ENCODE results near the gene MDGA2. TPM values are rescaled to one million over a fixed set of nuclear protein-coding genes. Genes with fewer than 3 reads are reported as not detected.

The MDGA2 gene
- total RNA-seq, 2 donors from 2014 or later = 0.82 to 8.8 TPM

DNA sequence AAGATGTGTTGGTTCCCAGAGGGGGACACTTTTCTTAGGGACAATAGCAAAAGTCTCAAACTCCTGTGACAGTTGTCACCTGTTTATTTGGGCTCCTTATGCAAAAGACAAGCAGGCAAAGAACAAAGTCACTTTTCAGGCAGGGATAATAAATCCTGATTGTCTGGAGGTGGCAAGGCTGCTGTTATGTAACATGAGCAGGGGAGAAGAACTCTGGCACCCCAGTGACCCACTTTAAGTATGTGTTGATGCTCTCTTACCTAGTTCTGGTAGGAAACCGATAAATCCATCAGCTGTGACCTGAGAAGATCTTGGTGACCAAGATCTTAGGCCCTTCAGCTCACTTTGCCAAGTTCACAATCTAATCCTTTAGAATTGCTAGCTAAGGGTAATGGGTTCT, 17.4 kb downstream of the MDGA2 start:
- TF ChIP-seq CTCF (conservative IDR thresholded peaks at IDR 0.05) = no peak
- no peak overlapping the region for H3K4me3 Mint-ChIP-seq
- no peak for DNase-seq
- no peaks in the 10 kb centered on the region for H3K27me3 ChIP-seq (ENCODE audit: control insufficient read depth, insufficient read depth, low read length, poor library complexity, severe bottlenecking)
- no peaks in the 10 kb centered on the region for H3K36me3 ChIP-seq (ENCODE audit: control insufficient read depth, insufficient read depth, low read length)
- H3K4me1 ChIP-seq (ENCODE audit: control insufficient read depth, insufficient read depth, low read length) = no peaks in the 10 kb centered on the region
- 85 to 88% methylated on average over 1 of the region's 1 CpG for WGBS, 2 experiments (ENCODE audit: insufficient coverage in 1 of 2, insufficient read length in 1 of 2)
- no peaks in the 10 kb centered on the region for H3K36me3 Mint-ChIP-seq (ENCODE audit: low read depth)
- H3K9me3 ChIP-seq (ENCODE audit: control insufficient read depth, low read length) = no peaks in the 10 kb centered on the region
- H3K9me3 Mint-ChIP-seq = no peaks in the 10 kb centered on the region
- peaks cover 15% of the 10 kb centered on the region for H3K27me3 Mint-ChIP-seq (ENCODE audit: insufficient read depth)
- no peak overlapping the region for H3K27ac ChIP-seq (ENCODE audit: low read depth, low read length)
- no peak overlapping the region for H3K27ac Mint-ChIP-seq
- no peak overlapping the region for H3K9ac ChIP-seq (ENCODE audit: extremely low read depth, low read length, poor library complexity, severe bottlenecking)
- no peak overlapping the region for H3K4me3 ChIP-seq (ENCODE audit: low read length)
- no peaks in the 10 kb centered on the region for H3K4me1 Mint-ChIP-seq

GRCh38 chr14:47657143-47657542, 18.3 kb downstream of the MDGA2 start:
- H3K36me3 Mint-ChIP-seq (ENCODE audit: low read depth) = no peaks in the 10 kb centered on the region
- Histone ChIP-seq H3K9ac (ENCODE audit: extremely low read depth, low read length, poor library complexity, severe bottlenecking) (no peak overlapping the region), H3K9me3 (ENCODE audit: control insufficient read depth, low read length) (no peaks in the 10 kb centered on the region), H3K4me1 (ENCODE audit: control insufficient read depth, insufficient read depth, low read length) (no peaks in the 10 kb centered on the region), H3K27ac (ENCODE audit: low read depth, low read length) (no peak overlapping the region), H3K27me3 (ENCODE audit: control insufficient read depth, insufficient read depth, low read length, poor library complexity, severe bottlenecking) (no peaks in the 10 kb centered on the region), H3K4me3 (ENCODE audit: low read length) (no peak overlapping the region), H3K36me3 (ENCODE audit: control insufficient read depth, insufficient read depth, low read length) (no peaks in the 10 kb centered on the region)
- H3K4me1 Mint-ChIP-seq = no peaks in the 10 kb centered on the region
- H3K27ac Mint-ChIP-seq = no peak overlapping the region
- TF ChIP-seq CTCF (conservative IDR thresholded peaks at IDR 0.05) = no peak
- H3K27me3 Mint-ChIP-seq (ENCODE audit: insufficient read depth) = peaks cover 15% of the 10 kb centered on the region
- no peak overlapping the region for H3K4me3 Mint-ChIP-seq
- 92 to 100% methylated on average over 1 to 3 of the region's 3 CpGs for WGBS, 2 experiments (ENCODE audit: insufficient coverage in 1 of 2, insufficient read length in 1 of 2)
- H3K9me3 Mint-ChIP-seq = no peaks in the 10 kb centered on the region
- DNase-seq = no peak

GRCh38 chr14:47651337-47651736, 24.1 kb downstream of the MDGA2 start:
- Histone ChIP-seq H3K27ac (ENCODE audit: low read depth, low read length) (no peak overlapping the region), H3K9ac (ENCODE audit: extremely low read depth, low read length, poor library complexity, severe bottlenecking) (no peak overlapping the region), H3K36me3 (ENCODE audit: control insufficient read depth, insufficient read depth, low read length) (no peaks in the 10 kb centered on the region), H3K9me3 (ENCODE audit: control insufficient read depth, low read length) (no peaks in the 10 kb centered on the region), H3K4me1 (ENCODE audit: control insufficient read depth, insufficient read depth, low read length) (no peaks in the 10 kb centered on the region), H3K27me3 (ENCODE audit: control insufficient read depth, insufficient read depth, low read length, poor library complexity, severe bottlenecking) (no peaks in the 10 kb centered on the region), H3K4me3 (ENCODE audit: low read length) (no peak overlapping the region)
- Mint-ChIP-seq H3K27me3 (ENCODE audit: insufficient read depth) (no peaks in the 10 kb centered on the region), H3K4me1 (no peaks in the 10 kb centered on the region), H3K4me3 (no peak overlapping the region), H3K9me3 (no peaks in the 10 kb centered on the region), H3K27ac (no peak overlapping the region), H3K36me3 (ENCODE audit: low read depth) (no peaks in the 10 kb centered on the region)
- TF ChIP-seq CTCF (conservative IDR thresholded peaks at IDR 0.05) = no peak
- WGBS, 2 experiments (ENCODE audit: insufficient coverage in 1 of 2, insufficient read length in 1 of 2) = 90 to 96% methylated on average over 5 of the region's 5 CpGs
- no peak for DNase-seq
